Thyroid gland (tissue), 4 donors: Measurements from ENCODE around the gene LRP3.

Source experiments
- CTCF ChIP-seq, 6 experiments: fragments of 200-600 bp in 3 of 6; fragments of 450-650 bp in 3 of 6; sonication (generic) in 3 of 6; IDR thresholded peaks; one replicate each; pipeline ENCODE4 v1.5.1; 2016 to 2019; ENCODE audit warnings: antibody characterized with exemption in 6 of 6, mild to moderate bottlenecking in 2 of 6, inconsistent platforms in 1 of 6, moderate library complexity in 1 of 6
- POLR2A ChIP-seq, 2 donors: fragments of 450-650 bp; IDR thresholded peaks; one replicate each; pipeline ENCODE4 v1.6.1; 2017; ENCODE audit warnings: antibody characterized with exemption in 2 of 2, mild to moderate bottlenecking in 2 of 2, moderate library complexity in 1 of 2

GRCh38 chr19:33241530-33242101 is 47.5 kb downstream of the LRP3 start:
- TF ChIP-seq CTCF (IDR thresholded peaks at IDR 0.05) = peak; percentile 30 to 91 (median 84)
- no peak for TF ChIP-seq POLR2A (IDR thresholded peaks at IDR 0.05)
